ENCODE measurements around the gene STARD5.

DNA sequence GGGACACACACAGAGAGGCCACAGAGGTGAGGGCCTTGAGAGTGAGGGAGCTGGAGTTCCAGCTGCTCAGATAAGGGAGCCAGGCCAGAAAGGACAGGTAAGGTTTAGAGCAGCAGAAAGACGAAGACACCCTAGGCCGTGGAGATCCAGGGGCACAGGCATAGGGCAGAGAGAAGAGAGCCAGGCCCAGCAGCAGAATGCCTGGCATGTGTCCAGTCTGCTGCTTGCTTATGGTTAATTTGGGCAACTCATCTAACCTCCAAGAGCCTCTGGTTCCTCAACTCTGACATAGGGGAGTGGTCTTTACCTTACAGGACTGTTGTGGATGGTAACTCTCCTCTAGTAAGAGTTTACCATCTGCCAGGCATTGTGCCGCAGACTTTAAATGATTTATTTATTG, 35.9 kb downstream of the STARD5 start:
- TF ChIP-seq, protein P1, sequence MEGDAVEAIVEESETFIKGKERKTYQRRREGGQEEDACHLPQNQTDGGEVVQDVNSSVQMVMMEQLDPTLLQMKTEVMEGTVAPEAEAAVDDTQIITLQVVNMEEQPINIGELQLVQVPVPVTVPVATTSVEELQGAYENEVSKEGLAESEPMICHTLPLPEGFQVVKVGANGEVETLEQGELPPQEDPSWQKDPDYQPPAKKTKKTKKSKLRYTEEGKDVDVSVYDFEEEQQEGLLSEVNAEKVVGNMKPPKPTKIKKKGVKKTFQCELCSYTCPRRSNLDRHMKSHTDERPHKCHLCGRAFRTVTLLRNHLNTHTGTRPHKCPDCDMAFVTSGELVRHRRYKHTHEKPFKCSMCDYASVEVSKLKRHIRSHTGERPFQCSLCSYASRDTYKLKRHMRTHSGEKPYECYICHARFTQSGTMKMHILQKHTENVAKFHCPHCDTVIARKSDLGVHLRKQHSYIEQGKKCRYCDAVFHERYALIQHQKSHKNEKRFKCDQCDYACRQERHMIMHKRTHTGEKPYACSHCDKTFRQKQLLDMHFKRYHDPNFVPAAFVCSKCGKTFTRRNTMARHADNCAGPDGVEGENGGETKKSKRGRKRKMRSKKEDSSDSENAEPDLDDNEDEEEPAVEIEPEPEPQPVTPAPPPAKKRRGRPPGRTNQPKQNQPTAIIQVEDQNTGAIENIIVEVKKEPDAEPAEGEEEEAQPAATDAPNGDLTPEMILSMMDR (IDR thresholded peaks at IDR 0.05; ENCODE audit: borderline replicate concordance, extremely low read depth, low read length, poor library complexity, severe bottlenecking): no peak
- no peak for TF ChIP-seq EZH2 (IDR thresholded peaks at IDR 0.05; ENCODE audit: borderline replicate concordance, low read depth, low read length, severe bottlenecking)

Measured in DND-41 (cell line).